Vagina (tissue), 2 donors: ENCODE data around the gene TUBB1. TPM values are rescaled to one million over a fixed set of nuclear protein-coding genes. Genes with fewer than 3 reads are reported as not detected.

Experiments used
- DNase-seq, 2 donors: peaks; one replicate each; pipeline ENCODE4 v3.0.0-alpha.2; 2017; ENCODE audit errors: extremely low spot score in 2 of 2
- H3K27ac ChIP-seq: fragments of 200-600 bp; sonication (generic); one replicate; pipeline ENCODE4 v1.5.1; 2019
- H3K27me3 ChIP-seq: fragments of 200-600 bp; sonication (generic); one replicate; pipeline ENCODE4 v1.5.1; 2019
- H3K36me3 ChIP-seq, 2 donors: fragments of 200-600 bp; sonication (generic); one replicate each; pipeline ENCODE4 v1.5.1; 2017 to 2019
- H3K4me1 ChIP-seq: fragments of 200-600 bp; sonication (generic); one replicate; pipeline ENCODE4 v1.5.1; 2019
- H3K4me3 ChIP-seq, 2 donors: fragments of 200-600 bp; sonication (generic); 1 replicate in 1 of 2; 2 replicates in 1 of 2; pipeline ENCODE4 v1.5.1; 2016 to 2019
- H3K9me3 ChIP-seq: fragments of 200-600 bp; sonication (generic); one replicate; pipeline ENCODE4 v1.5.1; 2019
- POLR2A ChIP-seq, 2 donors: fragments of 450-650 bp; IDR thresholded peaks; one replicate each; pipeline ENCODE4 v1.6.1; 2017; ENCODE audit warnings: antibody characterized with exemption in 2 of 2, mild to moderate bottlenecking in 2 of 2, moderate library complexity in 2 of 2
- POLR2AphosphoS5 ChIP-seq, 2 donors: sonication (generic); formaldehyde crosslinking; IDR thresholded peaks; one replicate each; pipeline ENCODE4 v1.9.0; 2017; ENCODE audit warnings: antibody characterized with exemption in 2 of 2, mild to moderate bottlenecking in 2 of 2, low read depth in 1 of 2; ENCODE audit not compliant: insufficient read depth in 1 of 2
- intact Hi-C: fragments of 100-400 bp; cut with DNase I; formaldehyde crosslinking; loops from one replicate; pipeline ENCODE4 v1.15.1; 2023
- total RNA-seq: library from RNA; depleted of rRNA; stranded (reverse); fragments of >200 nt; gene quantifications from one replicate; pipeline ENCODE4 v1.2.3, GENCODE V29; 2016
- TF ChIP-seq, protein P1 (sequence below), 3 experiments: fragments of 450-650 bp in 2 of 3; fragments of 200-600 bp in 1 of 3; sonication (generic) in 1 of 3; IDR thresholded peaks; one replicate each; pipeline ENCODE4 v1.5.1; 2017 to 2019; ENCODE audit warnings: antibody characterized with exemption in 3 of 3, mild to moderate bottlenecking in 2 of 3, moderate library complexity in 2 of 3

TUBB1 gene
- total RNA-seq, 1 donor from 2014 or later = not detected

DNA sequence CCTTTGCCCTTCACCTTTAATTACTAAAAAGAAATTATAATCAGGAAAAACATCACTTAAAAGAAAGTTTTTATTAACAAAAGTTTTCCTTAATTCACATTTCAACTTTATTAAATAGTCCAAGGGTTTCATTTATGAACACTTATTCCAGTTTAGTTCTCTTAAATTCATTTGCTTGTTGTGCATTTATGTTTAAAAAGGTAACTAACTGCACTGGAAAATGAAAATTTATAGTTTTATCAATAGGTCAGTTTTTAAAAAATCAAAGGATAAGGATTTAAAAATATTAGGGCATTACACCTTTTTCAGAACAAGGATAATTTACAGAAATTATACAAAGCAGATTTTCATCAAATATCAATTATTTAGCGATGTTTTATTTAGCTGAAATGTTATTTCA is 13.9 kb downstream of the TUBB1 start:
- H3K9me3 ChIP-seq = no peaks in the 10 kb centered on the region
- no peak for TF ChIP-seq POLR2A (IDR thresholded peaks at IDR 0.05)
- TF ChIP-seq, protein P1, sequence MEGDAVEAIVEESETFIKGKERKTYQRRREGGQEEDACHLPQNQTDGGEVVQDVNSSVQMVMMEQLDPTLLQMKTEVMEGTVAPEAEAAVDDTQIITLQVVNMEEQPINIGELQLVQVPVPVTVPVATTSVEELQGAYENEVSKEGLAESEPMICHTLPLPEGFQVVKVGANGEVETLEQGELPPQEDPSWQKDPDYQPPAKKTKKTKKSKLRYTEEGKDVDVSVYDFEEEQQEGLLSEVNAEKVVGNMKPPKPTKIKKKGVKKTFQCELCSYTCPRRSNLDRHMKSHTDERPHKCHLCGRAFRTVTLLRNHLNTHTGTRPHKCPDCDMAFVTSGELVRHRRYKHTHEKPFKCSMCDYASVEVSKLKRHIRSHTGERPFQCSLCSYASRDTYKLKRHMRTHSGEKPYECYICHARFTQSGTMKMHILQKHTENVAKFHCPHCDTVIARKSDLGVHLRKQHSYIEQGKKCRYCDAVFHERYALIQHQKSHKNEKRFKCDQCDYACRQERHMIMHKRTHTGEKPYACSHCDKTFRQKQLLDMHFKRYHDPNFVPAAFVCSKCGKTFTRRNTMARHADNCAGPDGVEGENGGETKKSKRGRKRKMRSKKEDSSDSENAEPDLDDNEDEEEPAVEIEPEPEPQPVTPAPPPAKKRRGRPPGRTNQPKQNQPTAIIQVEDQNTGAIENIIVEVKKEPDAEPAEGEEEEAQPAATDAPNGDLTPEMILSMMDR (IDR thresholded peaks at IDR 0.05) = no peak
- TF ChIP-seq POLR2AphosphoS5 (IDR thresholded peaks at IDR 0.05; ENCODE audit: insufficient read depth in 1 of 2, low read depth in 1 of 2) = no peak
- peaks cover 0 to 65% of the 10 kb centered on the region in 2 donors for H3K36me3 ChIP-seq
- peaks cover 39% of the 10 kb centered on the region for H3K4me1 ChIP-seq
- peak overlapping the region; percentile 78 to 92 for H3K4me3 ChIP-seq
- intact Hi-C loops = loop anchor here (5.0 kb wide), 1 partner anchor 141 kb away; no protein-coding TSS in a partner anchor
- peak overlapping the region; percentile 83 for H3K27ac ChIP-seq
- DNase-seq = no peak
- no peaks in the 10 kb centered on the region for H3K27me3 ChIP-seq

GRCh38 chr20:59033616-59034165 is 14.5 kb downstream of the TUBB1 start:
- TF ChIP-seq POLR2A (IDR thresholded peaks at IDR 0.05) = no peak
- no peak for TF ChIP-seq POLR2AphosphoS5 (IDR thresholded peaks at IDR 0.05; ENCODE audit: insufficient read depth in 1 of 2, low read depth in 1 of 2)
- TF ChIP-seq, protein P1 (IDR thresholded peaks at IDR 0.05) = no peak
- Histone ChIP-seq H3K27me3 (no peaks in the 10 kb centered on the region), H3K9me3 (no peaks in the 10 kb centered on the region), H3K27ac (no peak overlapping the region), H3K4me1 (peaks cover 33% of the 10 kb centered on the region), H3K36me3 (peaks cover 0 to 63% of the 10 kb centered on the region in 2 donors), H3K4me3 (no peak overlapping the region)
- DNase-seq = no peak
- intact Hi-C loops = loop anchor here (5.0 kb wide), 1 partner anchor 141 kb away; no protein-coding TSS in a partner anchor

DNA sequence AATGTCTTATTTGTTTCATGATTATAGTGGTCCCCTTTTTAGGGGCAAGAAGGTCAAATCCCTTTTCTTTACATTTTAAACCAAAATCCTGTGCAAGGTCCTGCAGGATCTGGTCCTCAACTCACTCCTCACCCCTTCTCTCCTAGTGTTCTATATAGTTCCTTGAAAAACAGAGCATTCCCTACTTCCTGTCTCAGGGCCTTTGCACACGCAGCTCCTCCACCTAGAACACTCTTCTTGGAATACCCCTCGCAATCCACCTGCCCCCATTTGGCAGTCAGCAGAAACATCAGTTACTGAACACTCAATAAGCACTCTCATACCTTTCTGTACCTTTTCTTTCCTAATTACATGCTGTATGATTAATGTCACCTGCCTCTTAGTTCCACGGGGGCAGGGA is 16.2 kb downstream of the TUBB1 start:
- Histone ChIP-seq H3K4me1 (peaks cover 23% of the 10 kb centered on the region), H3K27ac (no peak overlapping the region), H3K4me3 (no peak overlapping the region), H3K27me3 (no peaks in the 10 kb centered on the region), H3K36me3 (peaks cover 0 to 48% of the 10 kb centered on the region in 2 donors), H3K9me3 (no peaks in the 10 kb centered on the region)
- no peak for DNase-seq
- TF ChIP-seq, protein P1 (IDR thresholded peaks at IDR 0.05) = no peak
- TF ChIP-seq POLR2A (IDR thresholded peaks at IDR 0.05) (no peak), POLR2AphosphoS5 (IDR thresholded peaks at IDR 0.05; ENCODE audit: insufficient read depth in 1 of 2, low read depth in 1 of 2) (no peak)
- intact Hi-C loops = no loop called here

DNA sequence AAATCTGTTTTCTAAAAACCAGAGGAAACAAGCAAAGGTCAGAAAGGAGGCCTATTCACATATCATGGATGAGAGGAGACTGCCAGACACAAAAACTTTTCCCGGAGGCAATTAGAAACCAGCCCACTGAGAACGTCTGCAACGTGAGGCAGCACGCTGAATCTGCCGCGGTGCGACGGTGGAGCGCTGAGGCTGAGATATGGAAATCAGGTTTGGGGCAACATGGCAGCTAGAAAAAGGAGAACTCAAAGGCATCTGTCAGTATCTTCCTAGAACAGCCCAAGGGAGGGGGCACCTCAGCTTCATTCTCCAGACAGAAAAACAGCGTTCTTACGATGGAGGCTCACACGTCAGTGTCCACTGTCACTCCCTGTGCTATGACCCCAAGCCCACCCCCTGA is 18.2 kb downstream of the TUBB1 start:
- no peak for TF ChIP-seq POLR2A (IDR thresholded peaks at IDR 0.05)
- TF ChIP-seq, protein P1 (IDR thresholded peaks at IDR 0.05) = no peak
- no peak for TF ChIP-seq POLR2AphosphoS5 (IDR thresholded peaks at IDR 0.05; ENCODE audit: insufficient read depth in 1 of 2, low read depth in 1 of 2)
- no peak for DNase-seq
- intact Hi-C loops = no loop called here
- peaks cover 0 to 47% of the 10 kb centered on the region in 2 donors for H3K36me3 ChIP-seq
- no peaks in the 10 kb centered on the region for H3K27me3 ChIP-seq
- no peak overlapping the region for H3K27ac ChIP-seq
- peaks cover 28% of the 10 kb centered on the region for H3K4me1 ChIP-seq
- H3K9me3 ChIP-seq = no peaks in the 10 kb centered on the region
- H3K4me3 ChIP-seq = no peak overlapping the region

GRCh38 chr20:59039233-59039632 is 20.0 kb downstream of the TUBB1 start:
- intact Hi-C loops = no loop called here
- Histone ChIP-seq H3K9me3 (no peaks in the 10 kb centered on the region), H3K27ac (no peak overlapping the region), H3K4me1 (peaks cover 33% of the 10 kb centered on the region), H3K4me3 (no peak overlapping the region), H3K36me3 (peaks cover 0 to 39% of the 10 kb centered on the region in 2 donors), H3K27me3 (no peaks in the 10 kb centered on the region)
- TF ChIP-seq POLR2A (IDR thresholded peaks at IDR 0.05) (no peak), POLR2AphosphoS5 (IDR thresholded peaks at IDR 0.05; ENCODE audit: insufficient read depth in 1 of 2, low read depth in 1 of 2) (no peak)
- TF ChIP-seq, protein P1 (IDR thresholded peaks at IDR 0.05) = no peak
- DNase-seq = no peak
